ENCODE results near the gene MITF. TPM values are rescaled to one million over a fixed set of nuclear protein-coding genes. Genes with fewer than 3 reads are reported as not detected.

MITF gene
- total and polyA plus RNA-seq, 2 donors (not counting 1 experiment from before 2014, with no cell fraction given): 0.10 TPM; not detected in 1

DNA sequence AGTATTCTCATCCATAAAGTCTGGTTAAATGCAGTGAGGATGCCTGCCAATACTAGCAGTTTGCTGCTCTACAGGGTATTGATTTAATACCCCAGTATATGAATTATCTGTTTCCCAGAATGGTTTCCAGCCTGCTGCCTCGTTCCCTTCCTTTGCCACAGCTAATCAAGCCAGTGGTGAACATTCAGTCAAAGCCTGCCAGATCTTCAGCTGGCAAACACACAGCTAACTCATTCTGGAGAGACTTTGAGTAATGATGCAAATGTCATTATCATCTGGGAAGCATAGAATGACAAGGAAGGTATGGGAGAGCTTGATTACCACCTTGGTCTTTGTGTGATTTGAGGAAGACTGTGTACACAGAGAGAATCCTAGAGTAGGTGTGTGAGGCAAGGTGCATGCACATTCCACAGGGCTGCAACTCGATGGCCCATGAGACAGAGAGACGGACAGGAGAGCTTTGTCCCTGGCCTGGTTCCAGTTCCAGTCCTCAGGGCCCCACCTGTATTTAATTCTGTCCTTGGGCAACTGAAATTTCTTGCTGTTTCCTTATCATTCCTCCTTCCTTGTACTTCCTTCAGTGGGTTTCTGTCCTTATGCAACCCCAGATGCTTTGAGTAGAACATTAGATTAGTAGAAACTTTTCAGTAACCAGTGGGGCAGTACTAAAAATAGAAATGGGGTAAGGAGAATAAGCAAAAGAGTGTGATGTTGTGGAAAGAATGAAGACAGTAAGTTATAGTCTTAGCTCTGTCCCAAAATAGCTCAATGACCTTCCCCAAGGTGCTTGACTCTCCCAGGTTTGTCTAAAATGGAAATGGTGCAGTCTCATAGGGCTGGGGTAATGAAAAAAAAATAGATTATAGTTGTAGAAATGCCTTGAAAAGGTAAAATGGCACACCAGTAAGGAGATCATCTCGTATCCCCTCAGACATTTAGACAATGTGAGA lies 72.5 kb downstream of the MITF start:
- Histone ChIP-seq H3K4me3 (ENCODE audit: control extremely low read depth in 1 of 5, extremely low read depth in 1 of 5, insufficient read depth in 1 of 5, low read depth in 2 of 5, low read length in 4 of 5) (no peak overlapping the region), H3K9ac (ENCODE audit: low read length) (no peak overlapping the region), H3K9me3 (ENCODE audit: control extremely low read depth in 1 of 3, control insufficient read depth in 2 of 3, insufficient read depth in 1 of 3, low read length in 2 of 3) (no peaks in the 10 kb centered on the region), H3K36me3 (replicated peaks in 1 of 2; ENCODE audit: control extremely low read depth in 1 of 2, control insufficient read depth in 1 of 2, extremely low read depth in 1 of 2, insufficient read depth in 2 of 2, low read length in 1 of 2) (no peaks in the 10 kb centered on the region), H3K27me3 (replicated peaks in 1 of 4; ENCODE audit: control extremely low read depth in 1 of 4, control insufficient read depth in 3 of 4, insufficient read depth in 4 of 4, low read length in 3 of 4) (no peaks in the 10 kb centered on the region), H3K79me2 (ENCODE audit: control insufficient read depth, insufficient read depth, low read length) (no peaks in the 10 kb centered on the region), H3K4me1 (ENCODE audit: control insufficient read depth in 2 of 2, insufficient read depth in 2 of 2, low read length in 2 of 2) (no peaks in the 10 kb centered on the region), H3K4me2 (replicated peaks; ENCODE audit: low read depth, low read length, poor library complexity, severe bottlenecking) (no peak overlapping the region), H4K20me1 (ENCODE audit: control insufficient read depth, insufficient read depth, low read length, poor library complexity, severe bottlenecking) (no peaks in the 10 kb centered on the region), H2AFZ (ENCODE audit: insufficient read depth, low read depth, low read length, poor library complexity, severe bottlenecking) (no peak overlapping the region), H3K27ac (ENCODE audit: low read length in 2 of 2) (no peak overlapping the region)
- DNase-seq (no peak), ATAC-seq (ENCODE audit: low read depth) (no peak)
- Mint-ChIP-seq H3K4me3 (no peak overlapping the region), H3K9me3 (ENCODE audit: insufficient read depth) (peaks cover 2% of the 10 kb centered on the region), H3K27ac (no peak overlapping the region), H3K4me1 (no peaks in the 10 kb centered on the region), H3K27me3 (peaks cover 3% of the 10 kb centered on the region)
- TF ChIP-seq, protein P1, sequence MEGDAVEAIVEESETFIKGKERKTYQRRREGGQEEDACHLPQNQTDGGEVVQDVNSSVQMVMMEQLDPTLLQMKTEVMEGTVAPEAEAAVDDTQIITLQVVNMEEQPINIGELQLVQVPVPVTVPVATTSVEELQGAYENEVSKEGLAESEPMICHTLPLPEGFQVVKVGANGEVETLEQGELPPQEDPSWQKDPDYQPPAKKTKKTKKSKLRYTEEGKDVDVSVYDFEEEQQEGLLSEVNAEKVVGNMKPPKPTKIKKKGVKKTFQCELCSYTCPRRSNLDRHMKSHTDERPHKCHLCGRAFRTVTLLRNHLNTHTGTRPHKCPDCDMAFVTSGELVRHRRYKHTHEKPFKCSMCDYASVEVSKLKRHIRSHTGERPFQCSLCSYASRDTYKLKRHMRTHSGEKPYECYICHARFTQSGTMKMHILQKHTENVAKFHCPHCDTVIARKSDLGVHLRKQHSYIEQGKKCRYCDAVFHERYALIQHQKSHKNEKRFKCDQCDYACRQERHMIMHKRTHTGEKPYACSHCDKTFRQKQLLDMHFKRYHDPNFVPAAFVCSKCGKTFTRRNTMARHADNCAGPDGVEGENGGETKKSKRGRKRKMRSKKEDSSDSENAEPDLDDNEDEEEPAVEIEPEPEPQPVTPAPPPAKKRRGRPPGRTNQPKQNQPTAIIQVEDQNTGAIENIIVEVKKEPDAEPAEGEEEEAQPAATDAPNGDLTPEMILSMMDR (IDR thresholded peaks at IDR 0.05): no peak
- no peak for TF ChIP-seq EZH2 (IDR thresholded peaks at IDR 0.05; ENCODE audit: borderline replicate concordance, insufficient read depth, low read depth, low read length, poor library complexity, severe bottlenecking)
- ChIA-PET CTCF (no interaction called here), POLR2A (no interaction called here)
- WGBS (ENCODE audit: insufficient coverage): 80% methylated on average over 2 of the region's 4 CpGs
- intact Hi-C loops (cut with micrococcal nuclease): no loop called here

DNA sequence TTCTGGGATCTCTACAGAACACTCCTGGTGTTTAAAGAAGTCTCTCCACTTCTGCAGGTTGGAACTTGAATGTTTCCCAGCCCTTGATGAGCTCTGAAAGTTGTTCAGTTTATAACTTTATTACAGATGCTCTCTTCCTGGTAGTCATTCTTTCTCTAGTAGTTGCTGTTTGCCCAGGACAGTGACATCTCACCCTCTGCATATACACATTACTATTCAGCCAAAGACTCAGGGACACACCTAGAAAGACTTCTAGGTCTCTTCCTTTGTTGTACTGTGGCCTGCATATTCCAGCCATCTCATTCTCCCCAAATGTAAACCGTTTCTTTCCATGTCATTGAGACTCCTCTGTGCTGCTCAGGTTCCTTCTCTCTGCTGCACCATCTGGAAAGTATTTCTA lies 76.7 kb downstream of the MITF start:
- ATAC-seq (ENCODE audit: low read depth) (no peak), DNase-seq (no peak)
- Histone ChIP-seq H3K4me3 (ENCODE audit: control extremely low read depth in 1 of 5, extremely low read depth in 1 of 5, insufficient read depth in 1 of 5, low read depth in 2 of 5, low read length in 4 of 5) (no peak overlapping the region), H2AFZ (ENCODE audit: insufficient read depth, low read depth, low read length, poor library complexity, severe bottlenecking) (no peak overlapping the region), H3K36me3 (replicated peaks in 1 of 2; ENCODE audit: control extremely low read depth in 1 of 2, control insufficient read depth in 1 of 2, extremely low read depth in 1 of 2, insufficient read depth in 2 of 2, low read length in 1 of 2) (no peaks in the 10 kb centered on the region), H3K9me3 (ENCODE audit: control extremely low read depth in 1 of 3, control insufficient read depth in 2 of 3, insufficient read depth in 1 of 3, low read length in 2 of 3) (no peaks in the 10 kb centered on the region), H3K4me1 (ENCODE audit: control insufficient read depth in 2 of 2, insufficient read depth in 2 of 2, low read length in 2 of 2) (no peaks in the 10 kb centered on the region), H4K20me1 (ENCODE audit: control insufficient read depth, insufficient read depth, low read length, poor library complexity, severe bottlenecking) (no peaks in the 10 kb centered on the region), H3K27me3 (replicated peaks in 1 of 4; ENCODE audit: control extremely low read depth in 1 of 4, control insufficient read depth in 3 of 4, insufficient read depth in 4 of 4, low read length in 3 of 4) (no peaks in the 10 kb centered on the region), H3K27ac (ENCODE audit: low read length in 2 of 2) (no peak overlapping the region), H3K9ac (ENCODE audit: low read length) (no peak overlapping the region), H3K79me2 (ENCODE audit: control insufficient read depth, insufficient read depth, low read length) (no peaks in the 10 kb centered on the region), H3K4me2 (replicated peaks; ENCODE audit: low read depth, low read length, poor library complexity, severe bottlenecking) (no peak overlapping the region)
- H3K27ac Mint-ChIP-seq: no peak overlapping the region
- no peak for TF ChIP-seq EZH2 (IDR thresholded peaks at IDR 0.05; ENCODE audit: borderline replicate concordance, insufficient read depth, low read depth, low read length, poor library complexity, severe bottlenecking)
- TF ChIP-seq, protein P1 (IDR thresholded peaks at IDR 0.05): no peak
- intact Hi-C loops (cut with micrococcal nuclease): no loop called here
- ChIA-PET POLR2A (no interaction called here), CTCF (no interaction called here)
- H3K4me3 Mint-ChIP-seq: no peak overlapping the region
- 50% methylated on average over 1 of the region's 1 CpG for WGBS (ENCODE audit: insufficient coverage)
- H3K4me1 Mint-ChIP-seq: no peaks in the 10 kb centered on the region
- H3K27me3 Mint-ChIP-seq: peaks cover 4% of the 10 kb centered on the region
- no peaks in the 10 kb centered on the region for H3K9me3 Mint-ChIP-seq (ENCODE audit: insufficient read depth)
